ENCODE results near the gene CDH13.

GRCh38 chr16:82758904-82759303 lies 132.1 kb downstream of the CDH13 start:
- TF ChIP-seq CTCF (IDR thresholded peaks at IDR 0.05): no peak
- TF ChIP-seq ZFX (IDR thresholded peaks at IDR 0.05; ENCODE audit: borderline replicate concordance): no peak
